Astrocyte (in vitro differentiated cells and primary cell): ENCODE results near the gene SLC5A4. TPM values are rescaled to one million over a fixed set of nuclear protein-coding genes. Genes with fewer than 3 reads are reported as not detected.

Experiments
- DNase-seq: peaks from one replicate; pipeline ENCODE4 v3.0.0-alpha.2; 2010; ENCODE audit warnings: low read depth
- FAIRE-seq: peaks from 2 replicates; lab custom pipeline; 2011; peaks lifted over from hg19 to GRCh38; lab: Jason Lieb, UNC
- H2AFZ ChIP-seq: 2 replicates; pipeline ENCODE4 v1.6.0; 2012; ENCODE audit warnings: low read depth, low read length, inconsistent platforms
- H3K27ac ChIP-seq: 2 replicates; pipeline ENCODE4 v1.5.1; 2011; ENCODE audit warnings: low read depth, low read length, inconsistent platforms
- H3K27me3 ChIP-seq: 2 replicates; pipeline ENCODE4 v1.6.0; 2011; ENCODE audit warnings: low read length, inconsistent platforms; ENCODE audit not compliant: insufficient read depth
- H3K36me3 ChIP-seq: 2 replicates; pipeline ENCODE4 v1.5.1; 2011; ENCODE audit warnings: low read length, inconsistent platforms; ENCODE audit not compliant: insufficient read depth
- H3K4me1 ChIP-seq: 2 replicates; pipeline ENCODE4 v1.5.1; 2011; ENCODE audit warnings: low read length, inconsistent platforms; ENCODE audit not compliant: insufficient read depth
- H3K4me2 ChIP-seq: 2 replicates; pipeline ENCODE4 v1.6.0; 2012; ENCODE audit warnings: low read length, inconsistent platforms
- H3K4me3 ChIP-seq: 2 replicates; pipeline ENCODE4 v1.5.1; 2011; ENCODE audit warnings: low read depth, mild to moderate bottlenecking, low read length, inconsistent platforms; ENCODE audit not compliant: insufficient read depth
- H3K79me2 ChIP-seq: 2 replicates; pipeline ENCODE4 v1.6.0; 2012; ENCODE audit warnings: mild to moderate bottlenecking, low read length, inconsistent platforms; ENCODE audit not compliant: insufficient read depth
- H3K9ac ChIP-seq: 2 replicates; pipeline ENCODE4 v1.6.0; 2012; ENCODE audit warnings: mild to moderate bottlenecking, low read length, inconsistent platforms
- H3K9me3 ChIP-seq: 2 replicates; pipeline ENCODE4 v1.5.1; 2012; ENCODE audit warnings: low read depth, mild to moderate bottlenecking, low read length, inconsistent platforms; ENCODE audit not compliant: insufficient read depth
- H4K20me1 ChIP-seq: 2 replicates; pipeline ENCODE4 v1.6.0; 2012; ENCODE audit warnings: low read length, inconsistent platforms; ENCODE audit not compliant: insufficient read depth
- H3K27ac Mint-ChIP-seq: one replicate; pipeline ENCODE4 v1.8.0; 2021; ENCODE audit warnings: mild to moderate bottlenecking, mixed read lengths; ENCODE audit not compliant: unreplicated experiment
- H3K27me3 Mint-ChIP-seq: one replicate; pipeline ENCODE4 v1.8.0; 2021; ENCODE audit warnings: low read depth, mixed read lengths; ENCODE audit not compliant: unreplicated experiment
- H3K36me3 Mint-ChIP-seq: one replicate; pipeline ENCODE4 v1.8.0; 2021; ENCODE audit warnings: low read depth, mixed read lengths; ENCODE audit not compliant: unreplicated experiment
- H3K4me1 Mint-ChIP-seq: one replicate; pipeline ENCODE4 v1.8.0; 2021; ENCODE audit warnings: low read depth, mixed read lengths; ENCODE audit not compliant: unreplicated experiment
- H3K4me3 Mint-ChIP-seq: one replicate; pipeline ENCODE4 v1.8.0; 2021; ENCODE audit warnings: mild to moderate bottlenecking, moderate library complexity, mixed read lengths; ENCODE audit not compliant: unreplicated experiment
- H3K9me3 Mint-ChIP-seq: one replicate; pipeline ENCODE4 v1.8.0; 2021; ENCODE audit warnings: mild to moderate bottlenecking, mixed read lengths; ENCODE audit not compliant: unreplicated experiment
- CTCF ChIP-seq: IDR thresholded peaks from 2 replicates; pipeline ENCODE4 v1.5.1; 2011; ENCODE audit warnings: low read depth, mild to moderate bottlenecking, inconsistent platforms, low read length, moderate library complexity; ENCODE audit not compliant: insufficient read depth
- EZH2 ChIP-seq: IDR thresholded peaks from 2 replicates; pipeline ENCODE4 v1.6.1; 2012; ENCODE audit warnings: mild to moderate bottlenecking, low read length, inconsistent platforms; ENCODE audit not compliant: insufficient read depth
- total RNA-seq: library from RNA; stranded (reverse); gene quantifications from 2 replicates; pipeline ENCODE4 v1.2.1, GENCODE V29; 2021

The SLC5A4 gene
- total RNA-seq, 1 donor from 2014 or later: 0.14 TPM

DNA sequence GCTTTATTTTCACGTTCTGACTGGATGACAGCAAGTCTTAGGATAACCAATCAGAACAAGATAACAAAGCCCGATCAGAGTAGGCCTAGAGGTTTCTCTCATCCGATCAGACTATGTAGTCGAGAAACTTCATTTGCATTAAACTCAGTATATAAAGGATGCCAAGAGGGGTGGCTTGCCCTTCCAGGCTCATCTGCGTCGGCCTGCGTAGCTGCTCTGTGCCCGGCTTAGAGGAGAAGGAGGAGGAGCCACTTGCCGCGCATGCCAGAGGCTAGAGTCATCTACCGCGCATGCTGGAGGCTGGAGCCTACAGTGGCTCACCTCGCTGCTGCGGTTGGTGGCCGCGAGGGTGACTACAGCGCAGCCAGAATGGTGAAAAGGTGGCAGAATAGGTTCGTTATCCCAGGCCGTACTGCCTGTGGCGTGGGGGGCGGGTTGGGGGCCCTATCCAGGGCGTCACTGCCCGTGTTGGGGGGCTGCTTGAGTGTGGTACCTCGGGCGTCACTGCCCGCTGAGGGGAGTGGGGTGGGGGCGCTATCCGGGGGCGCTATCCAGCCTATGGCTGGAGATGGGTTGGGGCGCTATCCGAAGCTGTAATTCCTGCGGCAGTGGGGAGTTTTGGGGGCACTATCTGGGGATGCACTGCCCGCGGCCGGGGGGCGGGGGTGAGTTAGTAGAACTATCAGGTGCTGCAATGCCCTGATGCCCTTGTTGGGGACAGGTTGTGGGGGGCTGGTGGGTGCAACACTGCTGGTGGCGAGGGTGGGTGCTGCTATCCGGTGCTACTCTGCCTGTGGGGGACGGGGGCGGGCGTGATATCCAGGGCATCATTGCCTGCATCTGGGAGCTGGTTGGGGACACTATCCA lies 50.1 kb downstream of the SLC5A4 start, which contains the start of gene RFPL2:
Gene RFPL2 (minus strand): TSS at position 218 of the 867 bp plus-strand sequence. CDS start 2,622 bp downstream, outside the sequence.
- H3K36me3 Mint-ChIP-seq: no peaks in the 10 kb centered on the region
- H3K27ac Mint-ChIP-seq: peak within 1 kb of the TSS; percentile 34
- Histone ChIP-seq H3K36me3 (no peaks in the 10 kb centered on the region), H3K4me3 (no peak within 1 kb of the TSS), H3K9me3 (no peaks in the 10 kb centered on the region), H3K4me2 (peak within 1 kb of the TSS; percentile 60), H3K4me1 (no peaks in the 10 kb centered on the region), H3K27ac (no peak within 1 kb of the TSS), H3K79me2 (no peaks in the 10 kb centered on the region), H3K9ac (no peak within 1 kb of the TSS), H3K27me3 (no peaks in the 10 kb centered on the region), H4K20me1 (no peaks in the 10 kb centered on the region), H2AFZ (peak within 1 kb of the TSS; percentile 26)
- DNase-seq: peak; percentile 9
- peaks cover 51% of the 10 kb centered on the region for H3K27me3 Mint-ChIP-seq
- peaks cover 3% of the 10 kb centered on the region for H3K4me1 Mint-ChIP-seq
- FAIRE-seq: no peak
- H3K4me3 Mint-ChIP-seq: peak within 1 kb of the TSS; percentile 84
- no peak for TF ChIP-seq EZH2
- TF ChIP-seq CTCF: no peak
- H3K9me3 Mint-ChIP-seq: no peaks in the 10 kb centered on the region

DNA sequence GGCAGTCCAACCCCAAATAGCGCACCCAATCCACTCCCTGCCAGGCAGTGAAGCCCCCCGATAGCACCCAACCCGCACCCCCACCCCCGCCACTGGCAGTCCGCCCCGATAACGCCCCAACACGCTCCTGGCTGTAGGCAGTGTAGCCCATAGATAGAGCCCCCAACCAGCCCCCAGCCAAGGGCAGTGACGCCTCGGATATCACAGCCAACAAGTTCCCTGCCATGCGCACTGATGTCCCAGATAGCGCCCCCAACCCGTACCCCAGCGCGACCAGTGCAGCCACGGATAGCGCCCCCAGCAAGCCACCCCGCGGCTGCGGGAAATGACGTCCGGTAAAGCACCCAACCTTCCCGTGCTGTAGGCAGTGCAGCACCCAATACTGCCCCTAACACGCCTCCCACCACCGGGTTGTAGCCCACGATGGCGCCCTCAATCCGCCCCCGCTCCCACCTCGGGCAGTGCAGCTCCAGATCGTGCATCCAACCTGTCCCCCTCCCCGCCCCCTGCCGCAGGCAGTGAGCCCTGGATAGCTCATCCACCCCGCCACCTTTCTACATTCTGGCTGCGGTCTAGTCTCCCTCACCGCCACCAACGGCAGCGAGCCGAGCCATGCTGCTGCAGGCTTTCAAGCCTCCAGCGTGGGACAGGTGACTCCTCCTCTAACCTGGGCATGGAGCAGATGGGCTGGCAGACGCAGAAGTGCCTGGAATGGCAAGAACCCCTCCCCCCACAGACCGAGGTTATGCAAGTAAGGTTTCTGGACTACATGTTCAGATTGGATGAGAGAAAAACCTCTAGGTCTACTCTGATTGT lies 50.9 kb downstream of the SLC5A4 start:
- peak overlapping the region; percentile 26 for H2AFZ ChIP-seq
- no peak for FAIRE-seq
- no peaks in the 10 kb centered on the region for H3K27me3 ChIP-seq
- no peaks in the 10 kb centered on the region for H3K9me3 ChIP-seq
- no peak overlapping the region for H3K27ac ChIP-seq
- peak overlapping the region; percentile 60 for H3K4me2 ChIP-seq
- H3K36me3 ChIP-seq: no peaks in the 10 kb centered on the region
- Mint-ChIP-seq H3K36me3 (no peaks in the 10 kb centered on the region), H3K4me1 (peaks cover 3% of the 10 kb centered on the region), H3K27ac (no peak overlapping the region), H3K9me3 (no peaks in the 10 kb centered on the region), H3K4me3 (peak overlapping the region; percentile 84), H3K27me3 (peaks cover 55% of the 10 kb centered on the region)
- no peaks in the 10 kb centered on the region for H4K20me1 ChIP-seq
- no peaks in the 10 kb centered on the region for H3K4me1 ChIP-seq
- H3K79me2 ChIP-seq: no peaks in the 10 kb centered on the region
- no peak for TF ChIP-seq EZH2
- no peak overlapping the region for H3K4me3 ChIP-seq
- no peak for DNase-seq
- H3K9ac ChIP-seq: no peak overlapping the region
